ENCODE data around the gene EIF1.

The EIF1 gene

DNA sequence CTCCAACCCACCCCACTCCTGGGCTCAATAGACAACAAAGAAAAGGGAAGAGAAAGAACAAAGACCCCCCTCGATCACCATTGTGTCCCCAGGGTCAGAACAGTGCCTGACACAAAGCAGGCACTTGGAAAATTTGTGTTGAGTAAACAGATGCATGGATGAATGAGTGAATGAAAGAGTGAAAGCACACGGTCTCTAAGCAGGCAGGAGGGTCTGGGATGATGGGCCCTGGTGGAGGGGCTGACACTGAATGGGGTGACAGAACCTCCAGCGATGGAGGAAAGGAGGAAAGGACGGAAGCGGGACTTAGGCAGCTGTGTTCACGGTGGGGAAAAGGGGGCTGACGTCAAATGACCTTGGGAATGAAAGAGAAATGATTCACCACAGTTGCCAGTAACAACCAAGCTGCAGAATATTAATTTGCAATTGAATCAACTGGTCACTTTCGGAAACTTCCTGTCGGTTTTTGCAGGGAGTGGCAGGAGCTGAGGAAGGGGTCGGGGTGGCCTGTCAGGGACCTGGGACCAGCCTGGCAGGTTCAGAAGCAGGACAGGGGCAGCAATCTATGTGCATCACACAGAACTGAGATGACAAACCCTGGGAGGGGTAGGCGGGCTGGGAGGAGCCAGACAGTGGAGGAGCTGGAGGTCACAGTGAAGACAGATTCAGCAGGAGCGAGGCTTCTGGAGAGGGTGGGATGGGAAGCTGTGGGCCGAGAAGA, 16.7 kb downstream of the EIF1 start:
- no peak for DNase-seq

DNA sequence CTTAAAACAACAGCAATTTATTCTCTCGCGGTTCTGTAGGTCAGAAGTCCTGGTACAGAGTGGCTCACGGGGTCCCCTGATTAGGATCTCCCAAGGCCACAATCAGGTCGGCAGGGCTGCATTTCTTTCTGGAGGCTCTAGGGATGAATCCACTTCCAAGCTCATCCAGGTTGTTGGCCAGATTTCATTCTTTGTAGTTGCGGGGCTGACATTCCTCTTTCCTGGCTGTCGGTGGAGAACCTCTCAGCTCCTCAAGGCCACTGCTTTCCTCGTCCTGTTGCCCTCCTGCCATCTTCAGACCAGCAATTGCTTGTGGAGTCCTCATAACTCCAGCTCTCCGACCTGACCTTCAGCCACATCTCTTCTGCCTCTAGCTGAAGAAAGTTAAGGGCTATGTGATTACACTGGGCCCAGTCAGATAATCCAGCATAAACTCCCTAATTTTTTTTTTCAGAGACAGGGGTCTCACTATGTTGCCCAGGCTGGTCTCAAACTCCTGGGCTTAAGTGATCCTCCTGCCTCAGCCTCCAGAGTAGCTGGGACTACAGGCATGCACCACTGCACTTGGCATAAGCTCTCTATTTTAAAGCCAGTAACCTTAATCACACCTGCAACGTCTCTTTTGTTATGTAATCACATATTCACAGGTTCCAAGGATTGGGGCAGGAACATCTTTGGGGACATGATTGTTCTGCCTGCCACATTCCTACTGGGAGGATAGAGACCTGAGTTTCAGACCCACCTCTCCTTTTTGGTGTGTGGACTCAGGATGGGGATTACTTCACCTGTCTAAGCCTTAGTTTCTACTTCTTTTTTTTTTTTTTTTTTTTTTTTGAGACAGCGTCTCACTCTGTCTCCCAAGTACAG, 19.4 kb downstream of the EIF1 start:
- DNase-seq: no peak

DNA sequence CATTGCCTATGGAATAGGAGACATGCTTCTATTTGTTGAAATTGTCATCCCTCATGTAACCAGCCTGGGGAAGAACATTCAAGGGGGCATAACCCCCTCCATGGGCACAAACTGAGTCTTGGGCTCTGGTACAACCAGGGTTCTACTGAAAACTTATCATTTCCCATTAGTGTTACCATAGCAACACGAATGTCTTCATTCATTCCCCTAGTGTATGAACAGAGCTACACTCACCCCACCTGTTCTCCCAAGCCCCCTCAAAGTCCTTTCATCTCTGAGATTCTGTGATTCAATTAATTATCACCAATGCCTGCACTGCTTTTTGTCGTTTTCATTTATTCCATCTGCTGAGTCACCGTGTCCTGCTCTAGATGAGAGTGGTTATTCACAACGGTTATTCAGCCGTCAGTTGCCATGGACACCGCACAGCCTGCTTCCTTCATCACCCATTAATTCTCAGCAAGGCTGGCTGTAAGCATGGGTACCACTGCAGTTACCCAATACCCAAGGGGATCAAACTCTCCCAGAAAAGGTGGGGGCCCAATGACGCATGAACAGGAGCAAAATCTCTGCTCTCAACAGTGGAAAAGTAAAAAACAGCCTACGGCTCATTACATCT, 21.9 kb downstream of the EIF1 start:
- peak; percentile 39 to 72 for DNase-seq

DNA sequence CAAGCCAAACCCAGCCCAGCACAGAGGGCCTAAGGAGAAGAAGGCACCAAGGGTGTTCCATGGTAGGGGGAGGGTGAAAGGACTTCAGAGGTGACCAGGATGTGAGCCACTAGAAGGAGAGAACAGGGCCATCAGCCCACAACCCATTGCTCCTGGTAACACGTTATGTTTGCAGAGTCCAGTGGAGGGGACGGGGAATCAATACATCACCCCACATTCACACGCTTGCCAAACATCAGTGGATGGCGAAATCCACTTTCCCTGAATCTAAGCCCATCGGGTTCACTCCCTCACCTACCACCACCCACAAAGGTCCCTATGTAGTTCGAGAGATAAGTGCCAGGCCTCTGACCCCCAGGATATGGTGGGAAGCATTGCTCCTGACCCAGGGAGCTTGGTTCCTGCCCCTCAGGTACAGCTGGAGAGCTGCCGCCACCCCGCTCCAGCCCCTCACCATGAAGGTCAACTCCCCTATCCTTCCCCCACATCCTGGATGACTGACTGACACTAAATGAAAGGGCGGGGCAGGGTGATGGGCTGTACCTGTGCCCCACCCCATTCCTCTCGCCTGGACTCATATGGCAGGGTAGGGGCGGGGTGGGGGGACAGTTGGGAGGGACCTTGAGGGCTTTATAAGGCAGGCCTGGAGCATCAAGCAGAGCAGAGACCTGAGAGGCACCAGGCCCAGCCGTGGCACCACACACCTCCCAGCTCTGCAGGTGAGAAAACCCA, 23.1 kb downstream of the EIF1 start, which contains the start of gene GAST:
GAST (plus strand) TSS at position 663 of the 732 bp plus-strand sequence. CDS start 3,106 bp downstream, outside the sequence.
- no peak for DNase-seq

DNA sequence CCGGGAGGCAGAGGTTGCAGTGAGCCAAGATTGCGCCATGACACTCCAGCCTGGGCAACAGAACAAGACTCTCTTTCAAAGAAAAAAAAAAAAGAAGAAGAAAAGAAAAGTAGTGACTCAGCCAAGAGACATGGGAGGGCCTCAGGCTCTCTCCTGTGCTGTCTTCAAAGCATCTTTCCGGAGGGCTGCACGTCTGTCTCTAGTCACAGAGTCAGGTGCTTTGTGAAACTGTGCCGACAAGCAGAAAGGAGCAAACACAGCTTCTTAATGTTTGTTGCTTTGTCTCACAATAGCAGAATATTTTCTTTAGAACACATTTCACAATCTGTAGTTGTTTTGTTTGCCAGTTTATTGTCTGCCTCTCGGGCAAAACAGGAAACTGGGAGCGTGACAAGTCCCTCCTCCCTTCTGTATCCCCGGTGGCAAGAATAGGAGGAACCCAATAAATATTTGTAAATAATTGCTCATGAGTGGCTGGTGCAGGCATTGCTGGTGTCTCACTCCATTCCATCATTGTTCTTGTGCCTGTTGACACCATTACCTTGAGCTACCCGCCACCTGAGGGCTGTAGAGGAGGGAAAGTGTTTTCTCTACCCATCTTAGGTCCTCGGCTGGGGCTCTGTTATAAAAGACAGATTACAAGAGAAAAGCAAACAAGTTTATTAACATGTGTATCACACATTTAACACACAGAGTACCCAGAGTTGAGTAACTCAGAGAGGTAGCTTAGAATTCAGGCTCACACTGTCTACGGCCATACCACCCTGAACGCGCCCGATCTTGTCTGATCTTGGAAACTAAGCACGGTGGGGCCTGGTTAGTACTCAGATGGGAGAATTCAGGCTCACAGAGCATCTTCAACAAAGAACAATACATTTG, 29.0 kb downstream of the EIF1 start:
- no peak for DNase-seq

DNA sequence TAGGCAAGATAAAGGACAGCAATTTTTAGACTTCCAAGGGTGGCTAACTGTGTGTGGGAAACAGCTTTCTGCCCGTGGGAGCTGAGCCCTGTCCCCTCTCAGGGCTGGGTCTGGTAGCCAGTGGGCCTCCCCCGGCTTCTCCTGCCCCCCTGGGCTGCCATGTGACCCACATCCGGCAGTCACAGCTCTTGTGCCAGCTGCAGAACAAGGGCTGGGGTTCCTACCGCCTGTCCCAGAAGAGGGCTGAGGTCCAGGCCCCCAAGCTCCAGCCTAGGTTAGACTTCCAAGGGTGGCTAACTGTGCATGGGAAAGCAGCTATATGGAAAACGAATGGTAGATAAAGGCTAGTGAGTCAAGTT, 29.6 kb downstream of the EIF1 start:
- no peak for DNase-seq

DNA sequence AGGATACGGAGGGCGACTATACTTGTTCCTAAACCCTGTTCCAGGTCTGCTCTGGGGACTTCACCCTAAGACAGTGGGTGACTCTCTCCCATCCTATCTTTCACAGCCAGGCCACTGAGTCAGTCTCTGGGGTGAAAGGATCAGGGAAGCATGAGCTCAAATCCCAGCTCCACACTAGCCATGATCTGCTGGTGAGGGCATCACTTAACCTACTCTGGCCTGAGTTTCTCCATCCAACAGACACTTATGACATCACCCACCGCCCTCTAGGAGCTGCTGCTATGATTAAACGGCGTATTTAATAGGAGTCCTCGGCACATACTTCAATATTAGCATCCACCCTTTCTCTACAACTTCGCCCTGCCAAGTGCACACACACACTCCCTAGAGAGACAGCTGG, 33.5 kb downstream of the EIF1 start:
- no peak for DNase-seq

DNA sequence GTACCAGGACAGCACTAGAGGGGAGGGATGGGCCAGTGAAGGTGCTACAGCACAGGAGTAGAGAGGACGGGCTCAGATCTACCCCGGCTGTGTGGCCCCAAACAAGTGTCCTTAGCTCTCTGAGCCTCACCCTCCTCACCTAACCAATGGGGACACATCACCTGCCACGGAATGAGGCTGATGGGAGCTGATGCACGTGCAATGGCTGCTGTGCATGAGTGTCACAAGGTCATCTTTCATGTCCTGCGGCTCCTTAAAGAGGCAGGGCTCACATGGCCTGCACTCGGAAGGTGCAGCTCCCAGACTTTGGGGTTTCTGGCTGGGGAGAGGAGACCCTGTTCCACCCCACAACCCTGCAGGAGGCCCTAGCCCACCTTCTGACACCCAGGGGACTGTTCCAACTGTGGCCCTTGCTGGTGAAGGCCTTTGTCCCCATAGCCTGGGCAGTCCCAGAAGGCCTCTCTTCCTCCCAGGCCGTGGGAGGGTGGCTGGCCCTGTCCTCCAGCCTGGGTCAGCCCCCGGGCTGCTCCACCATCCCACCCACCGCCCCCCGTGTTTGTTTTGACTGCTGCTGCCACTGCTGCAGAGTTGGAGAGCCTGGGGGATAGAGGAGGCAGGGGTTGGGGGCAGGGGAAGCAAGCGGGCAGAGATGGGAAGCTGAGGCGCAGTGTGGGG, 35.3 kb downstream of the EIF1 start:
- DNase-seq: no peak

DNA sequence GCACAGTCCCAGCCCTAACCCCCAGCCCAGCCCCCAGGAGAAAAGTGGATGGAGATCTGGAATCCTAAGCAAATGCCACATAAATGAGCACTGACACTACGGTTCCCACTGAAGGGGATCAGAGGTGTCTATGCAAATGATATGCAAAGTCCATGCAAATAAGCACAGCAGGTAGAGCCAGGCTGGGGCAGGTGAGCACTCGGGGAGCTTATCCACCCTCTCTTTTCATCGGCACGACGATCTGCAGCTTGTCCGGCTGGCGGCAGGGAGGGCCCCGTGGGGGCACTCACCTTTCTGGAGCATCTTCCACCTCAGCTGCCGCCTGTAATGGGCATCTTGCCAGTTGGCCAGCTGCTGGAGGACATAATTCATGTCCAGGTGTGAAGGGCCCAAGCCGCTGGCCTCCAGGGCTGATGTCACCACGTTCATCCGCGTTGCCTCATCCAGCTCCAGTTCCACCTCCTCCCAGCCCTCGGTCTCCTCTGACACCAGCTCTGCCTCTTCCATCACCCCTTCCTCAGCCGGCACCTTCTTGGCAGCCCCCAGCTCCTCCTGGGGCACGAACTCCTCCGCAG, 35.9 kb downstream of the EIF1 start:
- no peak for DNase-seq

DNA sequence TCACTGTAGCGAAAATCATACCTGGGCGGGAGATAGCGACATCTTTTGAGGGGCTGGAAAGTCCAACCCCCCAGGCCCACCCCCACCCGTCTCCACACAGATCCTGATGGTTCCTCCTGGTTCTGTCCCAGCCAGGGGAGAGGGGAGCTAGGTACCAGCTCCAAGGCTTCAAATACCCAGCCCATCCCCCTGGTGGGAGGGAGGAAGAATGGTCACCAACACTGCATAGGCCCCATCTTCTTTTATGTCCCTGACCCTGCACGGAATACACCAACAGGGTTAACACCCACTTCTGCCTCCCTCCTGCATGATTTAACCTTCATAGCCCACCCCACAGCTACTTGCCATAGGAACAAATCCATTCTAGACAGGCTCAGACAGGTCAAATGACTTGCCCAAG, 36.4 kb downstream of the EIF1 start:
- DNase-seq: no peak

DNA sequence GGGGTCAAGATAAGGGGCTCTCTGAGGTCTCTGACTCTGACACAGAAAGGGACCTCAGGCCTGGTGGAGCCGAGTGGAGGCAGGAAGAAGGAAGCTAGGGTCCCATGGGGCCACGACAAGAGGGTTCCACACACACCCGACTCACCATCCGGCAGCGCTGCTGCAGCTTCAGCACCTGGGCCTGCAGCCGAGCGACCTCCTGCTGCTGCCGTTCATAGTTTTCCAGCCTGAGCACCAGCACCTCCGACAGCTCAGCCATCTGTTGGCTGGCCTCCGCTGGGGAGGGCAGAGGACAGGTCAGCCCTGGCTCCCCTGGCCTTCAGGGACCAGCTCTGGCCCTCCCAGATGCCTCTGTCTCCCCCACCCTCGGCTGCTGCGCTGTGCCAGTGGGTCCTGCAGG, 39.4 kb downstream of the EIF1 start:
- no peak for DNase-seq

DNA sequence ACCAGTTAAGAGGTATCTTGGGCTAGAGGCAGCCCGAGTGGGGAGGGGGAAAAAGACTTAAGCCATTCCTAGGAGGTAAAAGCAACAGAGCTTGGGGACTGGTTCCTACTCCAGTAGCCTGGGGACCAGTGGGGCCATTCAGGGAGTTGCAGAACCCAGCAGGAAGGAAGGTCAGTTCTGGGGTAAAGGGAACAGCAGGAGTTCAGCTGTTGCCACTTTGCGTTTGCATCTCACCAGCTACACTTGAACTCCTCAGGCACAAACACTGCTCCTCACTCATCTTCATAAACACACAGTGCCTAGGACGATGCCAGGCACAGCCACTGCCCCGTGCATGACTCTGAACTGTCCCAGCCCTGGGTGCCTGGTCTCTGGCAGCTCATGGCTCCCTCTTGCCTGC, 41.8 kb downstream of the EIF1 start:
- no peak for DNase-seq

DNA sequence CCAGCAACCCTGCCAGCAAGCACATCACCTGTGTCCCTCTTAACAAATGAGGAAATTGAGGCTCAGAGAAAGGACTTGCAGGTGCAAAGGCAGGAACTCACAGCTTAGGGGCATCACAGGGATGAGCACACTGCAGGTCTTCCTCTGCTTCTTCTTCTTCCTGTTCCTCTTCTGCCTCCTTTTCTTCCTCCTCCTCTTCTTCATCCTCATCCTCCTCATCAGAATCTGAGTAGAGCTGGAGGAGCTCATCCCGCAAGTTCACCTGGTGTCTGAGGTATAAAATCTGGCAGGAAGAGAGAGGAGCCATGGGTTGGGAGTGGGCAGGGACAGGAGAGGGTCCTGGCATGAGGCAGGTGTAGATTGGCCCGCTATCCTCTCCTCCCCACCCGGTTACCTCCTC, 43.2 kb downstream of the EIF1 start:
- DNase-seq: no peak

DNA sequence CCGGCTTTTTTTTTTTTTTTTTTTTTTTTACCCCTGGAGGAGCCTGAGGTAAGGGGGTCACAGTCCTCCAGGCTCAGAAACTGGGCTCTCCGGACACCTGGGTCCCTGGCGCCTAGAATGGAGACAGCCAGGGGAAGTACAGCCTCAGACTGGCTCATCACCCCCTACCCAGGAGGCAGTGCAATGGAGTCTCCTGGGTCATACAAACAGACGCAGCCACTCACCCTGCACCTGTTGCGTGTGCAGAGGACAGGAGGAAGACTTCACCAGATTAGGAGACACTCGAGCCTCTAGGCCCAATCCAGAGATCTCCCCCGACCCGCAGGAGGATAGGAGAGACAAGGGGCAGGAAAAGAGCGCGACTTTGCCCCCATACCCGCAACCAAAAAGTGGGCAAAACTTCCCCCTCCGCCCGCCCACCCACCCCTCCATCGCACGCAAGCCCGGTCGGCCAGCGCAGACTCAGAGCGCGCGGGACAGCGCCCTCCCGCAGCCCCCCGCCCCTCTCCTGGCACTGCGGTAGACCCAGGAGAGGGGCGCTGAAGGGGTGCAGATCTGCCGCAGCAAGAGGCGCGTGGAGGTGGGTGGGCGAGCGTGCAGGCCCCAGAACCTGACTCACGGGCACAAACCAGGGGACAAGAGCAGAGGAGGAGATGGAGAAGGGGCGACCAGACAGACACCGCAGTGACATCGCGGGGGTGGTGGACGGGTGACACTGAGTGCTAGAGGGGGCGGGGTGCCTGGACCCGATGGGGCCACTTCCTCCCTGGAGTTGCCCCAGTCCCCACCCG, 44.9 kb downstream of the EIF1 start:
- no peak for DNase-seq

DNA sequence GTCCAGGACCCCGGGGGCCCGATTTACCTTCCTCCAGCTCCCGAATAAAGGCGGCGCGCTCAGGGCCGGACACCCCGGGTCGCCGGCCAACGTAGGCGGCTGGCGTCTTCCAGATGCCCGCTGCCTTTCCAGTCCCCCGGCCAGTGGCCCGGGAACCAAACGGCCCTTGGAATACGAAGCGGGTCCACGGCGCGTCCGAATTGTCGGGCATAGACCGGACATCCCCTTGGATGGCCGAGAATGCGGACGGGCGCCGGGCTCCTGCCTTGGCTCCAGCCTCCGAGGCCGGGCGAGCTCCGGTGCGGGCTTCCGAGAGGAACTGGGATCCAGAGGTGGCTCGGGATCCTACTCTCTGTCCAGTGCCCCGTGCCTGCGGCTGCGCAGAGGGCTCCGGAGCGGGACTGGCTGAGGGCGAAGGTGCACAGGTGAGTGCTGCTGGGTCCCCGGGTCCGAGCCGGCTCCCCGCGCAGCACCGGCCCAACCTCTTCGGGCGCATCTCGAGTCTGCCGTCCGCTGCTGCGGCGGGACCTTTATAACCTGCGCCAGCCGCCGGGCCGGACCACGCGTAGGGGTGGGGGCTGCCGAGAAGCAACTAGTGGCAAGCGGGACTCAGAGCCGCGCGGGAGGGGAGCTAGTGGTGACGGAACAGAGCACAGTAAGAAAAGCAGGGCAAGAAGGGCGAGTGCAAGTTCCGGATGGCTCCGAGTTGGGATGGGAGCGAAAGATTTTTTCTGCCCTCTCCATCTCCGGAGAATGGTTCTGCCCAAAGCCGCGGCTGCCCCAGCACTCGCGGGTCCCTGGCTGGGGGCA, 45.7 kb downstream of the EIF1 start, which contains the start of gene HAP1:
HAP1 (minus strand) TSS at position 505 of the 810 bp plus-strand sequence; CDS start at position 496, 9 bp downstream.
- no peak for DNase-seq

DNA sequence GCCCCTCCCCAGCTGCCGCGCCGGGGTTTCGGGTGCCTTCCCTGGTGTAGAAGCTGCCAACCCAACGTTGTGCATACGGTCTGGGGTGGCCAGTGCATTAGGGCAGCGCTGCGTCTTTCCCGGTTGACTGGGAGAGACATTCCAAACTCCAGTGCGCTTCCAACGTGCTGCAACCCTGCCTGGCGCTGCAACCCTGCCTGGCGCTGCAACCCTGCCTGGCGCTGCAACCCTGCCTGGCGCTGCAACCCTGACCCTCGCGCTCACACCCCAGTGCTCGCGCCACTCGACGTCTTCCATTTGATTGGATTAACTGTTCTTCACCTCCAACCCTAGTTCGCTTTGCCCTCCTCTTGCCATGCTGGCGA, 46.2 kb downstream of the EIF1 start:
- DNase-seq: no peak

DNA sequence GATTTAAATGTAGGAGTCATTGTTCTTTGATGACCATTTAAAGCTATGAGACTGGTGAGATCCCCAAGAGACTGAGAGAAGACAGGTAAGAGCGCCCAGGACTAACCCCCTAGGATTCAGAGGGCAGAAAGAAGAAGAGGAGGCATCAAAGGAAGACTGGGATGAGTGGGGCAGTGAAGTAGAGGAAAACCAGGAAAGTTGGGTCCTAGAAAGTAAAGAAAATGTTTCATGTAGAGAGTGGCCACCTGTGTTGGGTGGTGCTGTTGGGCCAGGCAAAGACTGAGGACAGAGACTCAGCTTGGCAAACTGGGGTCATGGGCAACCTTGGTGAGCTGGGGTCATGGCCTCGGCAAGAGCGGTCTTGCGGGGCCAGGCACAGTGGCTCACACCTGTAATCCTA, 47.1 kb downstream of the EIF1 start:
- no peak for DNase-seq

DNA sequence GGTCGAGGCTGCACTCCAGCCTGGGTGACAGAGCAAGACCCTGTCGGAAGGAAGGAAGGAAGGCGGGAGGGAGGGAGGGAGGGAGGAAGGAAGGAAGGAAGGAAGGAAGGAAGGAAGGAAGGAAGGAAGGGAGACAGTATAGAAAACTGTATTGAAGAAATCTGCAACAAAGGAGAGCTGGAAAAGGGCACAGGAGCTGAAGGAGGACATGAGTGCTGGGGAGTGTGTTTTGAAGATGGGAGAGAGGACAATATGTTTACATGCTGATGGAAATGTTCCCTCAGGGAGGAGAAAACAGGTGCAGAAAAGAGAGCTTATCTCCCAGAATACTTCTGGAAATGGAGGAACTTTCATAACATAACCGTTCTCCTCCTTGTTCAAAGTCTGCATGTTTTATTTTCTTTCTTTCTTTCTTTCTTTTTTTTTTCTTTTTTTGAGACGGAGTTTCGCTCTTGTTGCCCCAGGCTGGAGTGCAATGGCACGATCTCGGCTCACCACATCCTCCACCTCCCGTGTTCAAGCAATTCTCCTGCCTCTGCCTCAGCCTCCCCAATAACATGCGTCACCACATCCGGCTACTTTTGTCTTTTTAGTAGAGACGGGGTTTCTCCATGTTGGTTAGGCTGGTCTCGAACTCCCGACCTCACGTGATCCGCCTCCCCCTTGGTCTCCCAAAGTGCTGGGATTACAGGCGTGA, 48.4 kb downstream of the EIF1 start:
- DNase-seq: no peak

DNA sequence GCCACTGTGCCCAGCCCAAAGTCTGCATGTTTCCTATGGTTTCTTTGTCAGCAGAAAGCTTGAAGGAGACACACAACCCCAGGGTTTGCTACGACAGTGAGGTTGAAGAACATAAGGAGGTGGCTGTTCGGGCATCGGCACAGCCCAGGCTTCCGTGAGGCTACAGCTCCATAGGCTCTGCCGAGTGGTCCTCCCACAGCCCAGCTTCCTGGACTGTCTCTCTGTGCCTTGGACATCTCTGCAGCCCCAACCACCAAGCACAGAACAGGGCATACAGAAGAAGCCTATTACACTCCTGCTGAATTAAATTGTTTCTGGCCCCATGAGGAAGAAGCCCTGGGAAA, 49.0 kb downstream of the EIF1 start:
- no peak for DNase-seq

All from hippocampal formation (tissue), 2 donors.